Neural crest cell (in vitro differentiated cells): ENCODE results near the gene NOTCH1. TPM values are rescaled to one million over a fixed set of nuclear protein-coding genes. Genes with fewer than 3 reads are reported as not detected.
A peak's percentile ranks its signal among the peaks of the same experiment; 100 is the strongest.

Experiments
- DNase-seq: peaks from one replicate; pipeline ENCODE4 v3.0.0; 2021; ENCODE audit warnings: low read depth, mixed read lengths, low spot score
- H3K27ac Mint-ChIP-seq: one replicate; pipeline ENCODE4 v1.8.0; 2021; ENCODE audit warnings: mild to moderate bottlenecking, mixed read lengths; ENCODE audit not compliant: unreplicated experiment
- H3K27me3 Mint-ChIP-seq: 2 replicates; pipeline ENCODE4 v1.8.0; 2021; ENCODE audit warnings: low read depth, mild to moderate bottlenecking, mixed read lengths
- H3K36me3 Mint-ChIP-seq: 2 replicates; pipeline ENCODE4 v1.8.0; 2021; ENCODE audit warnings: low read depth, mild to moderate bottlenecking, mixed read lengths
- H3K4me1 Mint-ChIP-seq: 2 replicates; pipeline ENCODE4 v1.8.0; 2021; ENCODE audit warnings: mixed read lengths
- H3K4me3 Mint-ChIP-seq: one replicate; pipeline ENCODE4 v1.8.0; 2021; ENCODE audit warnings: mild to moderate bottlenecking, mixed read lengths
- H3K9me3 Mint-ChIP-seq: 2 replicates; pipeline ENCODE4 v1.8.0; 2021; ENCODE audit warnings: mixed read lengths
- CTCF ChIP-seq: fragments of 200-600 bp; sonication (generic); conservative IDR thresholded peaks from 2 replicates; pipeline ENCODE4 v1.5.0; 2021; ENCODE audit warnings: antibody characterized with exemption, mild to moderate bottlenecking
- total RNA-seq: library from RNA; stranded (reverse); gene quantifications from 2 replicates; pipeline ENCODE4 v1.2.1, GENCODE V29; 2021

NOTCH1 gene
- total RNA-seq, 1 donor from 2014 or later = 99.7 TPM

- no peak for TF ChIP-seq CTCF
- peaks cover 2% of the 10 kb centered on the region for H3K27me3 Mint-ChIP-seq
- peaks cover 2% of the 10 kb centered on the region for H3K36me3 Mint-ChIP-seq
- no peaks in the 10 kb centered on the region for H3K9me3 Mint-ChIP-seq
- H3K4me3 Mint-ChIP-seq = peak overlapping the region; percentile 93
- peak overlapping the region; percentile 96 for H3K27ac Mint-ChIP-seq
- no peak for DNase-seq
- peaks cover 43% of the 10 kb centered on the region for H3K4me1 Mint-ChIP-seq
Measured at GRCh38 chr9:136482046-136482792, 63.6 kb downstream of the NOTCH1 start.

- DNase-seq = no peak
- no peak for TF ChIP-seq CTCF
- Mint-ChIP-seq H3K27me3 (peaks cover 2% of the 10 kb centered on the region), H3K27ac (peak overlapping the region; percentile 96), H3K9me3 (no peaks in the 10 kb centered on the region), H3K4me1 (peaks cover 42% of the 10 kb centered on the region), H3K4me3 (peak overlapping the region; percentile 93), H3K36me3 (peaks cover 2% of the 10 kb centered on the region)
Measured at GRCh38 chr9:136481558-136481957, 64.3 kb downstream of the NOTCH1 start.

GRCh38 chr9:136476369-136477150, 69.3 kb downstream of the NOTCH1 start:
- H3K9me3 Mint-ChIP-seq = no peaks in the 10 kb centered on the region
- H3K4me1 Mint-ChIP-seq = peaks cover 13% of the 10 kb centered on the region
- peak overlapping the region; percentile 57 for H3K27ac Mint-ChIP-seq
- no peak for TF ChIP-seq CTCF
- no peak overlapping the region for H3K4me3 Mint-ChIP-seq
- DNase-seq = no peak
- H3K36me3 Mint-ChIP-seq = peaks cover 2% of the 10 kb centered on the region
- no peaks in the 10 kb centered on the region for H3K27me3 Mint-ChIP-seq

GRCh38 chr9:136474974-136475865, 70.6 kb downstream of the NOTCH1 start:
- Mint-ChIP-seq H3K4me3 (no peak overlapping the region), H3K9me3 (no peaks in the 10 kb centered on the region), H3K27ac (no peak overlapping the region), H3K4me1 (peaks cover 4% of the 10 kb centered on the region), H3K36me3 (peaks cover 2% of the 10 kb centered on the region), H3K27me3 (no peaks in the 10 kb centered on the region)
- no peak for DNase-seq
- TF ChIP-seq CTCF = no peak

GRCh38 chr9:136474021-136474640, 71.7 kb downstream of the NOTCH1 start:
- Mint-ChIP-seq H3K27ac (no peak overlapping the region), H3K27me3 (no peaks in the 10 kb centered on the region), H3K4me1 (no peaks in the 10 kb centered on the region), H3K4me3 (no peak overlapping the region), H3K36me3 (peaks cover 2% of the 10 kb centered on the region), H3K9me3 (no peaks in the 10 kb centered on the region)
- TF ChIP-seq CTCF = no peak
- DNase-seq = no peak
